UCSD-AML1 (cell line): ENCODE results near the gene SEC16A.
"Not testable (repeated sequence)": the region's sequence is repeated elsewhere in the genome, so short reads cannot be mapped to it uniquely, and the experiment has no call there.

Experiments
- DNase-seq: peaks from one replicate; lab custom pipeline; 2025; ENCODE audit not compliant: unreplicated experiment; lab: John Stamatoyannopoulos, UW

SEC16A gene

DNA sequence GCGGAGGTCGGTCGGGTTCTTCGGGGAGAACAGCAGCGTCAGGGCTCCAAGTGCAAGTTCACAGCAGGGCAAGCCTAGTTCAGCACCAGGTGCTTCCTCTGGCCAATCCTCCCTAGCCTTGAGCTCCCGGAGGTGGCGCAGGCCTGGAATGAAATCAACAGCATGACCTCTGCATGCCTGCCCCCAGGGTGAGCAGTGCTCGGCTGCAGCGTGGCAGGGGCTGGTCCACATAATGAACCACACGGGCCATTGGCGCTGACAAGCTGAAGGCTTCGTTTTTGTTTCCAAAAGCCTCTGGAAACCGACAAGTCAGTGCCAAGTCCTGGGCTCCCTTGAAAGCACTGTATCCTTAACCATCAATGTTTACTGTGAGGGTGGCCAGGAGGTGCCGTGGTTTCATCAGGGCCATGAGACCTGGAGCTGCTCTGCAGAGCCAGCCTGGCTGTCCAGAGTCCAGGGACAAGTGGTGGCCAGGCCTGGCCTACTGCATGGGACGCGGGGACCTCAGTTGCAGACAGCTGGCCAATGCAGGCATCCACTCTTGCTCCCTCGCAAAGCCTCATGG, 41.1 kb downstream of the SEC16A start:
- no peak for DNase-seq

DNA sequence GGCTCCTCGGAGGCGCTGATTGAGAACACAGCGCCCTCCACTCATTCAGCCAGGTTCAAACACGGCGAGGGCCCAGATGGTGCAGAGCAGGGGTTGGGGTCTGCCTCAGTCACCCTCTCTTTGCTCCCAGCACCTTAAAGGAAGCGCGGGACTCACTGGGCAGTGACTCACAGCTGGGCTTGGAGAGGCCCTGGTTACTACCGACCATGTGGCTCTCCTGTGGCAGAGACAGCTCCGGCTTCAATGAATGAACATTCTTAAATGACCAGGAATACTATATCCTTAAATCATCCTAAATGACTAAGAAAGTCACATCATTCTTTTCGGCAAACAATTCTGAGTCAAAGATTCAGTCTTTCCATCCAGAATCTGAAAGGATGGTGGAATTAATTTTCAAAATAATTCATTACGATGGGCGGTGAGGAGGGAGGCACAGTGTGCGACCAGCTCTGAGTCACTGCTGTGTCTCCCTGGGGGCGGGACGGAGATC, 41.6 kb downstream of the SEC16A start:
- DNase-seq = no peak

DNA sequence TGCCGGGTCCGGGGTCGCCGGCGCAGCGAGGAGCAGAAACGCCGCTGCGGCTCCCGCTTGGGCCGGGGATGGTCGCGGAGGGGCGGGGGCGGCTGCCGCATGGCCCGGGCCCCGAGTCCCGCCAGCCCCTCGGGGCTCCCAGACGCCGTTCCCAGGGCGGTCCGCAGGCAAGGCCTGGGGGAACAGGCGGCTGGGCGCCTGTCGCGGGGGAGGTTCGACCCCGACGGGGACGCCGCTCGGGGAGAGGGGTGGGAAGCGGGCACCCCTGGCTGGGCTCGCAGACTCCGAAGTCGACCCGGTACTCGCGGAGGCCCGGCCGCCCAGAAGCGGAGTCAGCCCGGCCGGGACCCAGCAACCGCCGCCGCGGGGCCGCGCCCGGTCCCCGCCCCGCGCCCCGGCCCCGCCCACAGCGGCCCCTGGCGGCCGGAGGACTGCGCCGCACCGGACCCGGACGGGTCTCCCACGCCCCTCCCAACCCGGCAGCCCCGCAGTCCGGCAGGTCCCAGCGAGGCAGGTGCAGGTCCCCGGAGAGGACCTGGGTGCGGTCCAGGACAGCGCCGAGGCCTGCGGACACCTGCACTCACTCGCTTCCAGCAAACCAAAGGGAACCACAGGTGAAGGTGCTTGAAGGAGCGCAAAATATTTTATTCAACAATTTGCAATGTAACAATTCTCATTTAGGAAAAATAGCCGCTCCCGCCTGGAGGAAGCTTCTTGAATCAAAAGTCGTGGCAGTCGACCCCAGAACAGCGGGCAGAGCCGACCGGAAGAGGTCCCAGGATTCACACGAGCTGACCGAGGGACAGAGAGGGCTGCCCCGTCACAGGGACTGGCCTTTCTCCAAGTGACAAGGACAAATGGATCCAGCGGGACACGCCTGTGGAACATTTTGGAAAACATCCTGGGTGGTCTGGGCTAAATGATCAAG, 43.1 kb downstream of the SEC16A start, which contains the start of gene INPP5E:
Gene INPP5E, minus strand, starts transcription at position 365 of the 928 bp plus-strand sequence. CDS start 426 bp downstream, outside the sequence.
- DNase-seq = peak; percentile 76

DNA sequence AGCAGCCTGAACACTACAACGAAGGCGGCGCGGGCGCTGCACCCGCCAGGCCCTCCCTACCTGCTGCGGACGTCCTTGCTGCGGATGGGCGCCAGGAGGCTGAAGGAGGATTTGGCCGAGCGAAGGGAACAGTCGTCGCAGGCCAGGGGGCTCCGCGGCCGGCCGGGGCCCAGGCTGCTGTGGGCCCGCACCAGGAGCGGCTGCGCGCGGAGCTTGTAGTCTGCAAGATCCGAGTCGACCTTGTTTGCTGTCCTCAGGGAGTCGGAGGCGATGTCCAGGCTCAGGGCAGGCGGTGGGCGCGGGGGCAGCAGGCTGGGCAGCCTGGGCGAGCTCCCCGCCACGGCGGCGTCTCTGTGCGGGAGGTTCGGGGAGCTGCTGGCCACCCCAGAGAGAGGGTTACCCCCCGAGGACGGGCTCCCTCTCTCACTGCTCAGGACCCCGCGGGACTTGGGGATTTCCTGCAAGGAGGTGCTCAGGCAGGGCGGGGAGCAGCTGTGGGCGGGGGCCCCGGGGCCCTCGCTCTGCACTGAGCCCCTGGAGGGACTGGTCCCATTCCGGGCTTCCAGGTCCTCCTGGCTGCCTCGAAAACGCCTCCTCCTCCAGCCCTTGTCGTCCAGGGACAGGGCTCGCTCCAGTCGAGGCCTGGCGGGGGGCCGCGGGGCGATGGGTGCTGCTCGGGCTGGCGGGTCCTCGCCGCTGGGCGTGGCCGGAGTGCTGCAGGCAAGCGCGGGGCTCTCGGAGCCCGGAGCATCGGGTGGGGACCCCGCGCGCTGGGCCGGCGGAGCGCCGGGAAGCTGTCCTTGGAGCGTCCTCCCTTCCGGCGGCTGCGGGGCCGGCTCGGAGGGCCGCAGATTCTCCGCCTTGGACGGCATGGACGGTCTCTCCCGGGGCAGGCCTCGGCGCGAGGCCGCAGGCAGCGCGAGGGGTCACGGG, 44.0 kb downstream of the SEC16A start:
- peak; percentile 28 for DNase-seq

DNA sequence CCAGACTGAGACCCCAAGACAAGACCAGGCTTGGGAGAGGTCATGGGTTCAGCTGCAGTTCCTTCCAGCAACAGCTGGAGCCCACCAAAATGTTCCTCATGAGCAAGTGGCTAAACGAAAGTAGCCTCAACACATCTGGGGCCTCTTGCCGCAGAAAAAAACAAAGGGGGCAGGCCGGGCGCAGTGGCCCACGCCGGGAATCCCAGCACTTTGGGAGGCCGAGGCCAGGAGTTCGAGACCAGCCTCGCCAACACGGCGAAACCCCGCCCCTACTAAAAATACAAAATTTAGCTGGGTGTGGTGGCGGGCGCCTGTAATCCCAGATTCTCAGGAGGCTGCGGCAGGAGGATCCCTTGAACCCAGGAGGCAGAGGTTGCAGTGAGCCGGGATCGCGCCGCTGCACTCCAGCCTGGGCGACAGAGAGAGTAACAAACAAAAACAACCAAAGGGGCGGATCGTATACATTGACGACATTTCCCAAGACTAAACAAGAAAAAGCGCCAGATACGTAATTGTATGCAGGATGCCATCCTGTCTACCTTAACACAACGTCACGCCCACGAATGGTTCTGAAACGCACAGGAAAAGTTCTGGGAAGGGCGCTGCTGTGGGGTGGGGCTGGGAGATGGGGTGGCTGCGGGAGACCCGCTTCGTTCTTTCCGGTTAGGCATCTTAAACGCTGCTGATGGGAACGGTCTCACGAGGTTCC, 44.8 kb downstream of the SEC16A start:
- no peak for DNase-seq

DNA sequence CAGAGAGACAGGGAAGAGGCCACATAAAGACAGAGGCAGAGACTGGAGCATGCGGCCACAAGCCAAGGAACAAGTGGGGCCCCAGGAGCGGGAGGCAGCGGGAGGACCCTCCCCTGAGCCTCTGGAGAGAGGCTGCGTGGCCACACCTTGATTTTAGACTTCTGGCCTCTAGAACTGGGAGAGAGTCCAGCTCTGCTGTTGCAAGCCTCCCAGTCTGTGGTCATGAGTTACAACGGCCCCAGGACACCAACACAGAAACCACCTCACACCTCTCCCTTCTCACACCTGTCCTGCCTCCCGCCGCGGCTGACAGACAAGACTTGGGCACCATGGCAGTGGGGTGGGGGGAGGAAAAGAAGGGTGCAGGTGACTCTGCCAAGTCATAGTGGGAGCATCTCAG, 45.4 kb downstream of the SEC16A start:
- no peak for DNase-seq

DNA sequence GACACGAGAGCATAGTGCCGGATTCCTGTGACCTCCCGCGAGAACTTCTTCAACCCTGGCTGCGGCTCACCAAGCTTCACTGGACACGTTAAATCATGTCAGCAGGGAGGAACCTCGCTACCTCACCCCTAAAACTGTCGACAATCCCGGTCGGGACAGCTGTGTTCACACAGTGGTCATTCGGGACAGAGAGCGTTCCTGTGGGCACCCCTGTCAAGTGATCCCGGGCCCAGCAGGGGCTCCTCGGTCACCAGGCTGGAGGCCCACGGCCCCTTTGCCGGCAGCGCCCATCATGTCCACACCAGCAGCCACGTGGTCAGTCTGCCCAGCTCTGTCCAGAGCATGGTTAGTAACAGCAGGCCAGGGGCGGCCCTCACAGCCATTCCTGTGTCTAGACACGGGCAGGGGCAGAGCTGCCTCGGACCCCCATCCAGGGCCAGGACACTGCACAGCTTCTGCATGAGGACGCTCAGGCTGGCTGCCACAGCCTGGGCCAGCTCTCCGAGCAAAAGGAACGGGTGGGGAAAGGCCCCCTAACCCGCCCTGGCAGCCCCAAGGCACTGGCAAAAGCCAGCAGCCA, 46.7 kb downstream of the SEC16A start:
- no peak for DNase-seq

DNA sequence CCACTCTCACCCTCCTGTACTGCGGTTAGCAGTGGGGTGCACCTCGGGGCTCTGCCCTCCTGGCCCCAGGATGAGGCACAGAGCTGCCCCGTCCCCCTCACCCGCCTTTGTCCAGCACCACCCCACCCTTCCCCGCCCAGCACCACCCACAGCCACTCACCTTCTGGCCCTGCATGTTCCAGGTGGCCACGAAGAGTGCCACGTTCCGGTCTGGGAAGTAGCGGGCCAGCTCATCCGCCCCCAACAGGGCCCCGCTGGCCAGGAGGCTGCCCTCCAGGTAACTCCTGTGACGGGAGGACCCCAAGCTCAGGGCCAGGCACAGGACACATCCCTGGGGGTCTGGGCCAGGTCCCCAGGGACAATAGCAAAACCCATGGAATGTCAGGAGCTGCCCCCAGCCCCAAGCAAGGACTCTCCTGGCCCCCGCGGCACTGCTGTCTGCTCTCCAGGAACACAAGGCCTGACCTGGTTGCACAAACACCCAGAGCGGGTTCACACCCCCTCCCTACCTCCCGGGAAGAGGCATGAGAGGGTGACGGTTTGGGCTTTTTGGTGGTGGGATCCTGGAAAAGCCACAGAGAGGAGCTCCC, 48.2 kb downstream of the SEC16A start:
- no peak for DNase-seq

DNA sequence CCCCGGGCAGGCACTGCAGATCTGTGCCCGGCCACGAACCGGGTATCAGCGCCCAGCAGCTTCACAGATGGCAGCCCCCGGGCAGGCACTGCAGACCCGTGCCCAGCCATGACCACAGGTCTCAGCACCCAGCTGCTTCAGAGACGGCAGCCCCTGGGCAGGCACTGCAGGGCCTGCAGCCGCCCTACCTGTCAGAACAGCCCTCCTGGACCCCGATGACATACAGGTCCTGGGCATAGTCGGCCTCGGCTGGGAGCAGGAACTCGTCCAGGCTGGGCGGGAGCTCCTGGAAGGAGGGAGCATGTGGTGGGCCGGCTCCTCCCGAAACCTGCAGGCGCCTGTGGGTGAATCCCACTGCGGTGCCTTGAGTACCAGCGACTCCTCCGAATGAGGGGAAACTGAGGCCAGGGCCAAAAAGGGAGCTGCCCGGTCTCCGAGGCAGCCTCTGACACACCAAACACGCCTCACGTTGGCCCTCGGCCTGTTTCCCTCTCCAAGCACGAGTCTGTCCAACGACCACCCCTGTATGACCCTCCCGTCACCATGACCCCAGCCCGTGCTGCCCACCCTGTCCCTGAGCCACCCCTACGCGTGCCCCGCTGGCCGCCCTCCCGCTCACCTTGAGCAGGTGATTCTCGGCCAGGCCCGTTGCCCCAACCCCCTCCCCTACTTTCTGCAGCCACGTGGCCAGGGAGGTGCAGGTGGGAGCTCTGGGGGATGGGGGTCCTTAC, 48.8 kb downstream of the SEC16A start:
- no peak for DNase-seq

DNA sequence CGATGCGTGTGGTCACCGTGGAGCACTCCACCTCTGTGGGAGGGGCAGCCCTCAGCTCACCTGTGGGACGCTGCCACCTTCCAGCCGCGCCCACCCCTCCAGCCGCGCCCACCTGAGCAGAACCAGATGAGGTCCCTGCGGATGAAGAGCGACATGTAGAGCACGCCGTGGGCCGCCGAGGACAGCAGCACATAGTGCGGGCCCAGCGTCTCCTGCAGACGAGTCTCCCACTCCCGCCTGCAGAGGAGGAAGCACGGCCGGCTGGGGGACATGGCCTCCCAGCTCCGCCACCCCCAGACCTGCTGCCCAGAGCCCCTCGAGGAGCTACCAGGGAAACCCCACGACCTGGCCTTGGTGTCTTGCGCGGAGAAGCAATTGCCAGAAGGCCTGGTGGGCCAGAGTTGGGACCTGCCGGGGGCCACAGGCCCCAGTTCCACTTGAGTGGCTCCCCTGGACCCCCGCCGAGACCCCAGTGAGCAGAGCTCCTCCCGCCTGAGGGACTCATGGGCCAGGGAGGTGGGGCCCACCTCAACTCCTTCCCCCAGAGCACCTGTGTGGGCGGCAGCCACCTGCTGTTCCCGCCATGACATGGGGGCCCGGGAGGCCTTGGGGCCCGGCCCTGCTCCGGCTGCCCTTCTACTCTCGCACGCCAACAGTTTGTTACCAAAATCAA, 49.7 kb downstream of the SEC16A start:
- DNase-seq = no peak

DNA sequence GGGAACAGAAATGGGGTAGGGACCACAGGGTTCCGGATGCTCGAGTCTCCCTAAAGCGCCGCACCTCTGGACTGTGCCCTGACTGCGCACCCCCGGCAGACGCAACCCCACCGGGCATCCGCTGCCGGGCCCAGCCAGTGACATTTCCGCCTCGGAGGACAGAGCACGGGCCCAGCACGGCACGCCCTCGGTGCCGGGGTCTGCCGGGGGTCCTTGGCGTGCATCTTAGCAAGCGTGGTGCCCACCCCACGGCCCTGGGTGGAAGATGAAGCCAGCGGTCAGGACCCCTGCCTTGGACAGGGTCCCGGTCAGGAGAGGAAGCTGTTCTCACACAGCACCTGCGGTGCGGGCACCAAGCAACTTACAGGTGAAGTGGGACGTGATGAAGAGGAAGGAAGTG, 50.2 kb downstream of the SEC16A start:
- no peak for DNase-seq

DNA sequence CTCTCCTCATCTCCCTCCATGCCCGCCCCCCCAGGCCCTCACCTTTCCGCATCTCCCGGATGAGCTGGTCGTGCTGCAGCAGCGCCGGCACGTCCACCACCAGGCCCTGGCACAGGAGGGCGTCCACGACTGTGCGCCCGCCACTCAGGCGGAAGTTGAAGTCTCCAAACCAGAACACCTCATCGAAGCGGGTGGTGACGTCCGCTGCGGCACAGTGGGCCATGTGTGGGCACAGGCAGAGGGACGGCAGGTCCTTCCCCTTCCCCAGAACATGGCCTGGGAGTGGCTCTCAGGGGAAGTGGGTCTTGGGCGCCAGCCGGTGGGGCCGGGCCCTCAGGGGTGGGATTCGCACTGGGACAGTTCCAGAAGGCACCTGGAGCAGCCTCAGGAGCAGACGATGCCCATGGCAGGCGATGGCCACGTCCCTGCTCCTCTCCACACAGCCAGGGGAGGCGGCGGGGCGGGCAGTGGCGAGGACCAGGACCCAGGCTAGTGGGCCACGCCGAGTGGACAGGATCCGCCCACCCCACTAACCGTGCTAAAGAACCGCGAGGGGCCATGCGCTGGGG, 51.0 kb downstream of the SEC16A start:
- DNase-seq = no peak

DNA sequence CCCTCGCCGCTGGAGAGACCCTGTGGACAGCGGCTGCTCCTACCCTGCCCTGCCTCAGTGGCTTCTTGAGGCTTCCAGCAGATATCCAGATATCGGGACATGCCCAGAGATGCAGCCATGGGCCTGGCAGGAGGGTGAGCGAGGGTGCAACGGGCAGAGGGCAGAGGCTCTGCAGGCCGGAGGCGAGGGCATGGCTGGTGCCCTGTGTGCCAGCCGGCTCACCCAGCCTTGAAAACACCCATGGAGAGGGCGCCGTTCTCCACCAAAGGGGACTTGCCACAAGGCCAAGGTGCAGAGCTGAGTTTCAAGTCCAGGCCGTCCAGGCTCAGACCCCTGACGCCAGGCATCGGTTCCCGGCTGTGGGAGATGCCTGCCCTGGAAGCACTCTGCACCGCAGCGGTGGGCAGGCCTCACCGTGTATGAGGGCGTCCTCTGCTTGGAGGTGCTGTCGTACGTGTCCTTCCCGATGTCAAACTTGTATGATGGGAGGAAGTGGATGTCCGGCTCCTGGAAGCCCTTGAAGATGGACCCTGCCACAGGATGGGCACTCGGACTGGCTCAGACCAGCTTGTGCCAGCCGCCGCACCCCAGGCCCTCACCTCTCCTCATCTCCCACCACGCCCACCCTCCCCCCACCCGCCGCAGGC, 52.1 kb downstream of the SEC16A start:
- no peak for DNase-seq

DNA sequence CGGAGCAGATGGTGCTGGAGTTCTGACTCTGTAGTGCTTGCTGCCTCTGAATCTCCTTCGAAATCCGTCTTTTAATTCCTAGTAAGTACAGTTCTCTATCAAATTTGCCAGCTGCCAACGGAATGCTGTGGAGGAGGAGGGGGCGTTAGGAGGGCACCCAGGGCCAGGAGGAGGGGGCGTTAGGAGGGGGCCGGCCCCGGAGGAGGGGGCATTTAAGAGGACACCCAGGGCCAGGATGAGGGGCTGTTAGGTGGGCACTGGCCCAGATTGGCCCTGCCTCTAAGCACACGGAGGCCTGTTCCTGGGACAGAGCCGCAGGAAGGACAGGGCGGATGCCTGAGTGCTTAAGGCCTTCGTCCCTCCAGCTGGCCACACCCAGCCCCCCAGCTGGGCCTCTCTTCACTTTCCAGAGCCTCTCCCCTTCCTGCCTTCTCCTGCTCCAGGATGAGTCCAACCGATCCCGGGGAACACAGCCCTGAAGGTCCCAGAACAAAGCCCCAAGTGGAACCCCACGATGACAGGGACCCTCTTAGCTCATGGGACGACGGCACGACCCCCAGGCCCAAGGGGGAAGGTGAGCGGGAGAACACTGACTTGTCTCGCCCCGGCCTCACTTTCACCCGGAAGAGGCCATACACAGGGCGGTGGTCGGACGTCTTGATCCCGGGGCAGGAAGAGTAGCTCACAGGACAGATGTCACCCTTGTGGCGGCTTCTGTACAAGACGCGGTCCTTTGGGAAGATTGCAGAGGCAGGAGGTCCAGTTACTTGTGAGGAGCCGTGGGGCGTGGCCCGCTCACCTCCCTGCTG, 53.0 kb downstream of the SEC16A start:
- no peak for DNase-seq

DNA sequence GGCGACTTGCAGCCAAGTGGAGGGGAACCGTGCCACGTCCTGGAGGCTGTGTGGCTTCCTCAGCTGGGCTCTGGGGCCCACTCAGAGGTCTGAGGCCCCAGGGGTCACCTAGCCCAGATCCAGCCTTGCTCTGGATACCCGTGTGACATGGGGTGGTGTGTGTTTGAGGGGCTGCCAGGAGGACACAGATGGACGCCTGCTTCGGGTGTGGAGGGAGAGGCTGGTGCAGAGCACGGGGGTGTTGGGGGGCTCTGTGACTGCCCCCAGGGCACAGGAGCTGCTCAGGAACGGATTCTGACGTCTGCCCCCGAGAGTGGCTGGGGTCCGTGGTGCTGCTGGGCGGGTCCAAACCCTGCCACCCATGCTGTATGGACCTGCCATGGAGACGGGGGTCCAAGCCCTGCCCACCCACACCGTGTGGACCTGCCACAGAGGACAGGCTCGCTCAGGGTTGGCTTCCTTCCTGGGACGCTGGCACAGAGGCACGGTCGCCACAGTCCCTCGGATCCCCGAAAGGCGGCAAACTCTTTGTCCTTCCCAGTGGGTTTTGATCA, 53.7 kb downstream of the SEC16A start:
- no peak for DNase-seq

DNA sequence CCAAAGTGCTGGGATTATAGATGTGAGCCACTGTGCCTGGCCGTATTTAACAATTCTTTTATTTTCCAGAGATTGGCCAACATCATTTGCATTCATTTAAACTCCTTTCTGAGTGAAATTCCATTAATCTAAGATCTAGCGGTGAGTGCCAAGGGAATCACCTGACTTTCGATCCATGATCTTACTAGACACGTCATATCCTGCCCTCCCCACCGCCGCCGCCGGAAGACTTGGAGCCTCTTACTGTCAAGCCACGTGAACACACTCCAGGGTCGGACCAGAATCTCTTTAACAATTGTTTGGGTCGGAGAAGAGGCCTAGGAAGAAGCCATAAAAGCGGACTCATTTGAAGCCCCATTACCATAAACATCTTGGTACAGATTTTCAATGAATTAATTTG, 56.1 kb downstream of the SEC16A start:
- no peak for DNase-seq

DNA sequence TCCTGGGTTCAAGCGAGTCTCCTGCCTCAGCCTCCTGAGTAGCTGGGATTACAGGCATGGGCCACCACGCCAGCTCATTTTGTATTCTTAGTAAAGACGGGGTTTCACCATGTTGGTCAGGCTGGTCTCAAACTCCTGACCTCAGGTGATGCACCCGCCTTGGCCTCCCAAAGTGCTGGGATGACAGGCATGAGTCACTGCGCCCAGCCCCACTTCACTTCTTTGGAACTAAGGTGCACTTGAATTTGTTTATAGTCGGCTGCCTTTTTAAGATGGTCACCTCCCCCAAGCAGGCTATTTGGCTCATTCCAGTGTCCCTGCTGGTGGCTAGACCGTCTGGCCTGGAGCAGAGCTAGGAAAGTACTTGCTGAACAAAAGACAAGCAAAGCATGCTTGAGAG, 57.5 kb downstream of the SEC16A start:
- DNase-seq = not testable (repeated sequence)
